ENCODE results near the gene PPP2R2D. TPM values are rescaled to one million over a fixed set of nuclear protein-coding genes. Genes with fewer than 3 reads are reported as not detected.

Gene PPP2R2D
- total and polyA plus RNA-seq, 4 donors: 15.6 to 51.4 (median 22.0) TPM

DNA sequence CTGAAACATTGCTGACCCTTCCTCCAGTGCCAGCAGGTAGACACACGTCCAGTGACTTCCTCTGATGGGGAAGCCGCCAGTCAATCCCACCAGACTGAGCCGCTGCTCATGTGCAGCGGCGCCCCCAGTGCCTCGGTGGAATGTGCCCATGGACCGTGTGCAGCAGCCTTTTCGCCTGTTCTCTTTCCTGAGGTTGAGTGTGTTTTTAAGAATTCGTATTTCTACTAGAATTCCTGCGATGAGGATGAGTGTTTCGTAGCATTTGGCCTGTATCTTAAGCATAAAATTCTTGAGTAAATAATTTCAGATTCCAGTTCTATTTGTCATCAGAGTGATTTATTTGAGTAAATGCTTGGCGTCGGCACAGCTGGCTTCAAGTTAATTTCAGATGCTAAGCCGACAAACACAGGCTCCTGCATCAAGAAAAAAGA lies 45.5 kb downstream of the PPP2R2D start:
- 83 to 91% methylated on average over 14 of the region's 14 CpGs for WGBS, 2 donors
- ATAC-seq (ENCODE audit: insufficient read depth, low FRiP score) (peak; percentile 13), DNase-seq (no peak)
- no peak for TF ChIP-seq CTCF (IDR thresholded peaks at IDR 0.05; ENCODE audit: control extremely low read depth, extremely low read depth)
- H3K9me3 ChIP-seq (ENCODE audit: control insufficient read depth in 4 of 4, insufficient read depth in 3 of 4, low read length in 3 of 4): no peaks in the 10 kb centered on the region
- no peak overlapping the region for H3K27ac ChIP-seq (ENCODE audit: low read depth in 1 of 2, low read length in 1 of 2)
- no peak overlapping the region for H3K4me3 ChIP-seq
- no peak overlapping the region for H3K9ac ChIP-seq (ENCODE audit: insufficient read depth in 1 of 2, low read length in 2 of 2)
- H3K4me1 ChIP-seq (ENCODE audit: control insufficient read depth in 5 of 5, insufficient read depth in 5 of 5, low read length in 5 of 5): no peaks in the 10 kb centered on the region
- no peaks in the 10 kb centered on the region for H3K27me3 ChIP-seq (ENCODE audit: control insufficient read depth in 3 of 3, insufficient read depth in 3 of 3, low read length in 2 of 3)
- peaks cover 9 to 46% (median 40%) of the 10 kb centered on the region in 4 donors for H3K36me3 ChIP-seq (ENCODE audit: control insufficient read depth in 4 of 4, insufficient read depth in 4 of 4, low read length in 4 of 4)

DNA sequence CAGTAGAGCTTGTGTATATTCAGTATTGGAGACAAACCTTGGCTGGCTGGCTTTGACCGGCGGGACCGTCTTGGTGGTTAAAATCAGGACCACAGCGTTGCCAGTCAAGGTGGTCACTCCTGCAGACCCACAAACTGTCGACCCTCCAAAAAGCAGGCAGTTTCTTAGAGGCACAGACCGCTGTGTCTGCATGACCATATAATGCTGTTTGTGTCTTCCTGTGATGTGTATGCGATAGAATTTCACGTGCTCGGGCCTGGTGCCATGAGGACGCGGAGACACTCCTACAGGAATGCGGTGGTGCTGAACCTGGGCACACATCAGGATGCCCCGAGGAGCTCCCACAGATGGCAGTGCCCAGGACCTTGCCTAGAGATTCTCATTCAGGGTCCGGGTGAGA lies 46.1 kb downstream of the PPP2R2D start:
- Histone ChIP-seq H3K4me1 (ENCODE audit: control insufficient read depth in 5 of 5, insufficient read depth in 5 of 5, low read length in 5 of 5) (no peaks in the 10 kb centered on the region), H3K9ac (ENCODE audit: insufficient read depth in 1 of 2, low read length in 2 of 2) (no peak overlapping the region), H3K36me3 (ENCODE audit: control insufficient read depth in 4 of 4, insufficient read depth in 4 of 4, low read length in 4 of 4) (peaks cover 9 to 41% (median 37%) of the 10 kb centered on the region in 4 donors), H3K27me3 (ENCODE audit: control insufficient read depth in 3 of 3, insufficient read depth in 3 of 3, low read length in 2 of 3) (no peaks in the 10 kb centered on the region), H3K27ac (ENCODE audit: low read depth in 1 of 2, low read length in 1 of 2) (no peak overlapping the region), H3K4me3 (no peak overlapping the region), H3K9me3 (ENCODE audit: control insufficient read depth in 4 of 4, insufficient read depth in 3 of 4, low read length in 3 of 4) (no peaks in the 10 kb centered on the region)
- WGBS, 2 donors: 97% methylated on average over 14 of the region's 14 CpGs
- TF ChIP-seq CTCF (IDR thresholded peaks at IDR 0.05; ENCODE audit: control extremely low read depth, extremely low read depth): no peak
- ATAC-seq (ENCODE audit: insufficient read depth, low FRiP score) (no peak), DNase-seq (no peak)

- no peak for DNase-seq
- Histone ChIP-seq H3K9ac (ENCODE audit: insufficient read depth in 1 of 2, low read length in 2 of 2) (no peak overlapping the region), H3K4me3 (no peak overlapping the region)
These were observed 47.0 kb downstream of the PPP2R2D start for GRCh38 chr10:131947631-131948347.

More at GRCh38 chr10:131947631-131948347, 47.0 kb downstream of the PPP2R2D start:
- no peak for ATAC-seq (ENCODE audit: insufficient read depth, low FRiP score)
- Histone ChIP-seq H3K27me3 (ENCODE audit: control insufficient read depth in 3 of 3, insufficient read depth in 3 of 3, low read length in 2 of 3) (no peaks in the 10 kb centered on the region), H3K9me3 (ENCODE audit: control insufficient read depth in 4 of 4, insufficient read depth in 3 of 4, low read length in 3 of 4) (no peaks in the 10 kb centered on the region), H3K36me3 (ENCODE audit: control insufficient read depth in 4 of 4, insufficient read depth in 4 of 4, low read length in 4 of 4) (peaks cover 9 to 39% (median 34%) of the 10 kb centered on the region in 4 donors), H3K27ac (ENCODE audit: low read depth in 1 of 2, low read length in 1 of 2) (no peak overlapping the region), H3K4me1 (ENCODE audit: control insufficient read depth in 5 of 5, insufficient read depth in 5 of 5, low read length in 5 of 5) (no peaks in the 10 kb centered on the region)
- WGBS, 2 donors: 88 to 89% methylated on average over 18 of the region's 18 CpGs
- no peak for TF ChIP-seq CTCF (IDR thresholded peaks at IDR 0.05; ENCODE audit: control extremely low read depth, extremely low read depth)

Data from lung (tissue), 12 donors.